ENCODE measurements around the gene CAVIN2.

Gene CAVIN2

GRCh38 chr2:191844706-191845105, 2.2 kb downstream of the CAVIN2 start:
- Histone ChIP-seq H3K9ac (ENCODE audit: low read length) (no peak overlapping the region), H3K18ac (ENCODE audit: low read length) (no peak overlapping the region), H2AK5ac (ENCODE audit: low read length) (no peak overlapping the region), H4K91ac (ENCODE audit: low read depth, low read length) (no peak overlapping the region), H2BK5ac (ENCODE audit: low read depth, low read length, poor library complexity) (no peak overlapping the region), H3K4me3 (ENCODE audit: low read depth, low read length) (no peak overlapping the region), H3K79me1 (ENCODE audit: low read length) (no peaks in the 10 kb centered on the region), H3K36me3 (ENCODE audit: control insufficient read depth in 1 of 2, insufficient read depth in 2 of 2, low read length in 2 of 2) (no peaks in the 10 kb centered on the region), H3K4me2 (ENCODE audit: low read length) (no peak overlapping the region), H3K27me3 (ENCODE audit: insufficient read depth, low read length) (no peaks in the 10 kb centered on the region), H3K9me3 (ENCODE audit: insufficient read depth, low read depth, low read length) (no peaks in the 10 kb centered on the region), H3K79me2 (ENCODE audit: control insufficient read depth, insufficient read depth, low read length, poor library complexity) (no peaks in the 10 kb centered on the region), H2BK12ac (ENCODE audit: low read length) (no peak overlapping the region), H2BK120ac (ENCODE audit: insufficient read depth, low read length, poor library complexity) (no peak overlapping the region), H2AFZ (ENCODE audit: insufficient read depth, low read length, poor library complexity) (no peak overlapping the region), H4K12ac (ENCODE audit: low read depth, low read length) (no peak overlapping the region), H4K8ac (ENCODE audit: low read depth, low read length) (no peak overlapping the region), H3K23ac (ENCODE audit: low read length) (no peak overlapping the region), H3K14ac (ENCODE audit: low read length) (no peak overlapping the region), H3K4me1 (ENCODE audit: control insufficient read depth in 1 of 2, insufficient read depth in 2 of 2, low read length in 2 of 2) (no peaks in the 10 kb centered on the region), H3K4ac (ENCODE audit: low read depth, low read length) (no peak overlapping the region), H3K27ac (ENCODE audit: low read depth, low read length) (no peak overlapping the region)
- no CpG with 5 or more reads among the region's 1 CpG for WGBS (ENCODE audit: extremely low coverage, insufficient coverage, insufficient read length)
- no peak for DNase-seq

- Histone ChIP-seq H2AFZ (ENCODE audit: insufficient read depth, low read length, poor library complexity) (no peak overlapping the region), H4K12ac (ENCODE audit: low read depth, low read length) (no peak overlapping the region), H3K27me3 (ENCODE audit: insufficient read depth, low read length) (no peaks in the 10 kb centered on the region), H3K27ac (ENCODE audit: low read depth, low read length) (no peak overlapping the region), H2BK120ac (ENCODE audit: insufficient read depth, low read length, poor library complexity) (no peak overlapping the region), H4K91ac (ENCODE audit: low read depth, low read length) (no peak overlapping the region), H2BK5ac (ENCODE audit: low read depth, low read length, poor library complexity) (no peak overlapping the region), H3K4me2 (ENCODE audit: low read length) (no peak overlapping the region), H3K18ac (ENCODE audit: low read length) (no peak overlapping the region), H3K9me3 (ENCODE audit: insufficient read depth, low read depth, low read length) (no peaks in the 10 kb centered on the region), H3K9ac (ENCODE audit: low read length) (no peak overlapping the region), H3K4me3 (ENCODE audit: low read depth, low read length) (no peak overlapping the region), H2AK5ac (ENCODE audit: low read length) (no peak overlapping the region), H3K4ac (ENCODE audit: low read depth, low read length) (no peak overlapping the region), H3K79me2 (ENCODE audit: control insufficient read depth, insufficient read depth, low read length, poor library complexity) (no peaks in the 10 kb centered on the region), H2BK12ac (ENCODE audit: low read length) (no peak overlapping the region), H3K4me1 (ENCODE audit: control insufficient read depth in 1 of 2, insufficient read depth in 2 of 2, low read length in 2 of 2) (peaks cover 0 to 2% of the 10 kb centered on the region in 2 experiments), H3K23ac (ENCODE audit: low read length) (no peak overlapping the region), H3K79me1 (ENCODE audit: low read length) (no peaks in the 10 kb centered on the region), H3K36me3 (ENCODE audit: control insufficient read depth in 1 of 2, insufficient read depth in 2 of 2, low read length in 2 of 2) (no peaks in the 10 kb centered on the region), H3K14ac (ENCODE audit: low read length) (no peak overlapping the region), H4K8ac (ENCODE audit: low read depth, low read length) (no peak overlapping the region)
- no peak for DNase-seq
- WGBS (ENCODE audit: extremely low coverage, insufficient coverage, insufficient read length) = no CpG with 5 or more reads among the region's 2 CpGs
Observed at GRCh38 chr2:191840921-191841320, 6.0 kb downstream of the CAVIN2 start.

GRCh38 chr2:191839918-191840804, 6.7 kb downstream of the CAVIN2 start:
- Histone ChIP-seq H3K4me1 (ENCODE audit: control insufficient read depth in 1 of 2, insufficient read depth in 2 of 2, low read length in 2 of 2) (peaks cover 0 to 2% of the 10 kb centered on the region in 2 experiments), H2BK120ac (ENCODE audit: insufficient read depth, low read length, poor library complexity) (no peak overlapping the region), H2AFZ (ENCODE audit: insufficient read depth, low read length, poor library complexity) (no peak overlapping the region), H2BK5ac (ENCODE audit: low read depth, low read length, poor library complexity) (no peak overlapping the region), H4K8ac (ENCODE audit: low read depth, low read length) (no peak overlapping the region), H4K12ac (ENCODE audit: low read depth, low read length) (no peak overlapping the region), H3K9me3 (ENCODE audit: insufficient read depth, low read depth, low read length) (peaks cover 3% of the 10 kb centered on the region), H3K27ac (ENCODE audit: low read depth, low read length) (no peak overlapping the region), H3K23ac (ENCODE audit: low read length) (no peak overlapping the region), H3K4me2 (ENCODE audit: low read length) (no peak overlapping the region), H3K4me3 (ENCODE audit: low read depth, low read length) (no peak overlapping the region), H2BK12ac (ENCODE audit: low read length) (no peak overlapping the region), H3K18ac (ENCODE audit: low read length) (no peak overlapping the region), H3K79me1 (ENCODE audit: low read length) (no peaks in the 10 kb centered on the region), H2AK5ac (ENCODE audit: low read length) (no peak overlapping the region), H3K4ac (ENCODE audit: low read depth, low read length) (no peak overlapping the region), H3K14ac (ENCODE audit: low read length) (no peak overlapping the region), H4K91ac (ENCODE audit: low read depth, low read length) (no peak overlapping the region), H3K9ac (ENCODE audit: low read length) (no peak overlapping the region), H3K79me2 (ENCODE audit: control insufficient read depth, insufficient read depth, low read length, poor library complexity) (no peaks in the 10 kb centered on the region), H3K27me3 (ENCODE audit: insufficient read depth, low read length) (no peaks in the 10 kb centered on the region), H3K36me3 (ENCODE audit: control insufficient read depth in 1 of 2, insufficient read depth in 2 of 2, low read length in 2 of 2) (no peaks in the 10 kb centered on the region)
- no CpG with 5 or more reads among the region's 7 CpGs for WGBS (ENCODE audit: extremely low coverage, insufficient coverage, insufficient read length)
- no peak for DNase-seq

- WGBS (ENCODE audit: extremely low coverage, insufficient coverage, insufficient read length) = no CpG with 5 or more reads among the region's 4 CpGs
- no peak for DNase-seq
Observed at GRCh38 chr2:191838526-191838925, 8.4 kb downstream of the CAVIN2 start.

More at GRCh38 chr2:191838526-191838925, 8.4 kb downstream of the CAVIN2 start:
- Histone ChIP-seq H2BK120ac (ENCODE audit: insufficient read depth, low read length, poor library complexity) (no peak overlapping the region), H3K27ac (ENCODE audit: low read depth, low read length) (no peak overlapping the region), H4K12ac (ENCODE audit: low read depth, low read length) (no peak overlapping the region), H3K18ac (ENCODE audit: low read length) (no peak overlapping the region), H3K9me3 (ENCODE audit: insufficient read depth, low read depth, low read length) (peaks cover 3% of the 10 kb centered on the region), H3K4me2 (ENCODE audit: low read length) (no peak overlapping the region), H2AK5ac (ENCODE audit: low read length) (no peak overlapping the region), H3K9ac (ENCODE audit: low read length) (no peak overlapping the region), H3K23ac (ENCODE audit: low read length) (no peak overlapping the region), H4K8ac (ENCODE audit: low read depth, low read length) (no peak overlapping the region), H3K4me1 (ENCODE audit: control insufficient read depth in 1 of 2, insufficient read depth in 2 of 2, low read length in 2 of 2) (peaks cover 0 to 2% of the 10 kb centered on the region in 2 experiments), H3K36me3 (ENCODE audit: control insufficient read depth in 1 of 2, insufficient read depth in 2 of 2, low read length in 2 of 2) (no peaks in the 10 kb centered on the region), H4K91ac (ENCODE audit: low read depth, low read length) (no peak overlapping the region), H2BK5ac (ENCODE audit: low read depth, low read length, poor library complexity) (no peak overlapping the region), H2AFZ (ENCODE audit: insufficient read depth, low read length, poor library complexity) (no peak overlapping the region), H3K4me3 (ENCODE audit: low read depth, low read length) (no peak overlapping the region), H2BK12ac (ENCODE audit: low read length) (no peak overlapping the region), H3K79me1 (ENCODE audit: low read length) (no peaks in the 10 kb centered on the region), H3K14ac (ENCODE audit: low read length) (no peak overlapping the region), H3K4ac (ENCODE audit: low read depth, low read length) (no peak overlapping the region), H3K79me2 (ENCODE audit: control insufficient read depth, insufficient read depth, low read length, poor library complexity) (no peaks in the 10 kb centered on the region), H3K27me3 (ENCODE audit: insufficient read depth, low read length) (no peaks in the 10 kb centered on the region)

Measured in trophoblast cell (in vitro differentiated cells and primary cell).